HCT116 (cell line): ENCODE measurements around the gene PALB2. TPM values are rescaled to one million over a fixed set of nuclear protein-coding genes. Genes with fewer than 3 reads are reported as not detected.

Experiments used
- ATAC-seq: fragments of 200-7000 bp; cut with Tn5 transposase; 2 replicates; pipeline ENCODE4 v1.9.1; 2020; ENCODE audit warnings: mild to moderate bottlenecking, moderate library complexity
- BruUV-seq: library from RNA; stranded (reverse); fragments of 400-500 nt; replicated peaks from 2 replicates; lab custom pipeline; 2021; lab: Mats Ljungman, UMichigan
- CTCF ChIA-PET: fragments of 300-600 bp; sonication (Branson Sonifier 250); formaldehyde crosslinking; loops from one replicate; lab custom pipeline; 2021; ENCODE audit warnings: antibody characterized with exemption; lab: Charles Lee
- POLR2A ChIA-PET: fragments of 300-600, 350-600 bp; sonication (Branson Sonifier 250); formaldehyde crosslinking; loops from one replicate; lab custom pipeline; 2021; ENCODE audit warnings: antibody characterized with exemption; lab: Charles Lee
- RAD21 ChIA-PET, 2 experiments: fragments of 300-600 bp; sonication (Branson Sonifier 250); formaldehyde crosslinking; loops; one replicate each; lab custom pipeline; 2023; ENCODE audit warnings: low total read pairs in 2 of 2; ENCODE audit not compliant: uncharacterized antibody in 2 of 2, unreplicated experiment in 2 of 2, low non-redundant PET in 1 of 2; lab: Charles Lee
- DNase-seq: peaks from one replicate; pipeline ENCODE4 v3.0.0-alpha.2; 2010; ENCODE audit warnings: low read depth, low spot score
- H2AFZ ChIP-seq: fragments of 200-600 bp; shearing (Covaris generic), sonication (generic); 2 replicates; pipeline ENCODE4 v1.6.1; 2017; ENCODE audit warnings: low read depth, mixed run types, mixed read lengths, antibody characterized with exemption, low read length; ENCODE audit not compliant: poor library complexity, severe bottlenecking
- H3K27ac ChIP-seq: 2 replicates; pipeline ENCODE4 v1.5.1; 2012; ENCODE audit warnings: low read depth, low read length
- H3K27me3 ChIP-seq: fragments of 200-600 bp; sonication (generic); 2 replicates; pipeline ENCODE4 v1.6.1; 2016; ENCODE audit warnings: mixed run types, low read length, mixed read lengths; ENCODE audit not compliant: insufficient read depth
- H3K36me3 ChIP-seq, 2 experiments: fragments of 200-500 bp in 1 of 2; fragments of 200-600 bp in 1 of 2; sonication (Bioruptor generic) in 1 of 2; sonication (generic) in 1 of 2; 2 replicates each; pipeline versions ENCODE4 v1.5.1 to v1.6.1; 2014 to 2016; ENCODE audit warnings: low read length in 2 of 2, inconsistent platforms in 1 of 2, mixed read lengths in 1 of 2, mixed run types in 1 of 2; ENCODE audit not compliant: insufficient read depth in 2 of 2, control insufficient read depth in 1 of 2
- H3K4me1 ChIP-seq, 2 experiments: fragments of 200-600 bp in 1 of 2; sonication (generic) in 1 of 2; 2 replicates each; pipeline versions ENCODE4 v1.5.1 to v1.6.1; 2012 to 2017; ENCODE audit warnings: low read length in 2 of 2, inconsistent platforms in 1 of 2, mild to moderate bottlenecking in 1 of 2, mixed read lengths in 1 of 2, mixed run types in 1 of 2, moderate library complexity in 1 of 2; ENCODE audit not compliant: insufficient read depth in 2 of 2, control insufficient read depth in 1 of 2
- H3K4me2 ChIP-seq: fragments of 200-600 bp; sonication (generic); 2 replicates; pipeline ENCODE4 v1.6.1; 2017; ENCODE audit warnings: mixed run types, low read length, mixed read lengths
- H3K4me3 ChIP-seq, 2 experiments: fragments of 200-600 bp in 1 of 2; sonication (generic) in 1 of 2; replicated peaks in 1 of 2; 2 replicates each; pipeline ENCODE4 v1.5.1; 2011 to 2016; ENCODE audit warnings: low read length in 2 of 2, control low read depth in 1 of 2, low read depth in 1 of 2, mild to moderate bottlenecking in 1 of 2, mixed read lengths in 1 of 2, mixed run types in 1 of 2
- H3K79me2 ChIP-seq: fragments of 200-600 bp; sonication (generic); 2 replicates; pipeline ENCODE4 v1.6.1; 2017; ENCODE audit warnings: mild to moderate bottlenecking, mixed run types, low read length, moderate library complexity, mixed read lengths; ENCODE audit not compliant: insufficient read depth
- H3K9ac ChIP-seq: fragments of 200-600 bp; sonication (generic); 2 replicates; pipeline ENCODE4 v1.6.1; 2016; ENCODE audit warnings: low read length, mixed read lengths
- H3K9me2 ChIP-seq: fragments of 200-600 bp; sonication (generic), shearing (Covaris generic); 2 replicates; pipeline ENCODE4 v1.6.1; 2017; ENCODE audit warnings: mixed run types, mild to moderate bottlenecking, moderate library complexity; ENCODE audit not compliant: insufficient read depth
- H3K9me3 ChIP-seq, 2 experiments: fragments of 200-500 bp in 1 of 2; fragments of 200-600 bp in 1 of 2; sonication (Bioruptor generic) in 1 of 2; sonication (generic) in 1 of 2; 2 replicates each; pipeline ENCODE4 v1.6.1; 2014 to 2017; ENCODE audit warnings: low read length in 2 of 2, mixed read lengths in 2 of 2, inconsistent platforms in 1 of 2, low read depth in 1 of 2, mild to moderate bottlenecking in 1 of 2, mixed run types in 1 of 2, moderate library complexity in 1 of 2; ENCODE audit not compliant: control insufficient read depth in 1 of 2, insufficient read depth in 1 of 2
- H4K20me1 ChIP-seq: fragments of 200-600 bp; sonication (generic), shearing (Covaris generic); 2 replicates; pipeline ENCODE4 v1.6.1; 2017; ENCODE audit warnings: mixed run types, mild to moderate bottlenecking, moderate library complexity; ENCODE audit not compliant: insufficient read depth
- CBX3 ChIP-seq: IDR thresholded peaks from 2 replicates; pipeline ENCODE4 v1.6.1; 2012; ENCODE audit warnings: low read depth
- EZH2phosphoT487 ChIP-seq: fragments of 200-600 bp; IDR thresholded peaks from 2 replicates; pipeline ENCODE4 v1.6.1; 2018; ENCODE audit warnings: antibody characterized with exemption, borderline replicate concordance
- JUND ChIP-seq: IDR thresholded peaks from 2 replicates; pipeline ENCODE4 v1.6.1; 2012
- RAD21 ChIP-seq: IDR thresholded peaks from 2 replicates; pipeline ENCODE4 v1.6.1; 2012; ENCODE audit warnings: low read depth, mild to moderate bottlenecking
- SIN3A ChIP-seq: IDR thresholded peaks from 2 replicates; pipeline ENCODE4 v1.6.1; 2012; ENCODE audit warnings: low read depth
- SP1 ChIP-seq: IDR thresholded peaks from 2 replicates; pipeline ENCODE4 v1.6.1; 2012; ENCODE audit warnings: low read depth
- ZFX ChIP-seq: fragments of 450-650 bp; IDR thresholded peaks from 2 replicates; pipeline ENCODE4 v1.6.1; 2017
- ZNF274 ChIP-seq: fragments of 200-500 bp; sonication (Bioruptor generic); IDR thresholded peaks from 2 replicates; pipeline ENCODE4 v1.6.1; 2014; ENCODE audit warnings: mild to moderate bottlenecking, low read depth, low read length, inconsistent platforms
- intact Hi-C: fragments of 100-400 bp; cut with micrococcal nuclease; formaldehyde crosslinking; loops from 2 replicates; pipeline ENCODE4 v1.10.0; 2022
- total RNA-seq: library from RNA; stranded (reverse); gene quantifications from one replicate; pipeline ENCODE4 v1.2.1, GENCODE V29; 2021; ENCODE audit not compliant: unreplicated experiment
- TF ChIP-seq, protein P1 (sequence below): IDR thresholded peaks from 2 replicates; pipeline ENCODE4 v1.6.1; 2011; ENCODE audit warnings: mild to moderate bottlenecking, low read length, moderate library complexity; ENCODE audit not compliant: insufficient replicate concordance; ENCODE audit errors: extremely low read depth
- TF ChIP-seq, protein P2 (sequence below), 3 experiments: fragments of 200-600 bp in 1 of 3; sonication (generic) in 1 of 3; IDR thresholded peaks in 2 of 3; conservative IDR thresholded peaks in 1 of 3; 2 replicates each; pipeline ENCODE4 v1.5.1; 2012 to 2017; ENCODE audit warnings: low read depth in 2 of 3, low read length in 2 of 3, antibody characterized with exemption in 1 of 3, borderline replicate concordance in 1 of 3, control low read depth in 1 of 3, mild to moderate bottlenecking in 1 of 3, mixed read lengths in 1 of 3, mixed run types in 1 of 3, moderate library complexity in 1 of 3; ENCODE audit not compliant: insufficient read depth in 1 of 3

The PALB2 gene
- total RNA-seq, 1 experiment from 2014 or later = 15.6 TPM

- peak; percentile 24 for ATAC-seq
Observed at GRCh38 chr16:23557779-23558702, 83.1 kb downstream of the PALB2 start.

DNA sequence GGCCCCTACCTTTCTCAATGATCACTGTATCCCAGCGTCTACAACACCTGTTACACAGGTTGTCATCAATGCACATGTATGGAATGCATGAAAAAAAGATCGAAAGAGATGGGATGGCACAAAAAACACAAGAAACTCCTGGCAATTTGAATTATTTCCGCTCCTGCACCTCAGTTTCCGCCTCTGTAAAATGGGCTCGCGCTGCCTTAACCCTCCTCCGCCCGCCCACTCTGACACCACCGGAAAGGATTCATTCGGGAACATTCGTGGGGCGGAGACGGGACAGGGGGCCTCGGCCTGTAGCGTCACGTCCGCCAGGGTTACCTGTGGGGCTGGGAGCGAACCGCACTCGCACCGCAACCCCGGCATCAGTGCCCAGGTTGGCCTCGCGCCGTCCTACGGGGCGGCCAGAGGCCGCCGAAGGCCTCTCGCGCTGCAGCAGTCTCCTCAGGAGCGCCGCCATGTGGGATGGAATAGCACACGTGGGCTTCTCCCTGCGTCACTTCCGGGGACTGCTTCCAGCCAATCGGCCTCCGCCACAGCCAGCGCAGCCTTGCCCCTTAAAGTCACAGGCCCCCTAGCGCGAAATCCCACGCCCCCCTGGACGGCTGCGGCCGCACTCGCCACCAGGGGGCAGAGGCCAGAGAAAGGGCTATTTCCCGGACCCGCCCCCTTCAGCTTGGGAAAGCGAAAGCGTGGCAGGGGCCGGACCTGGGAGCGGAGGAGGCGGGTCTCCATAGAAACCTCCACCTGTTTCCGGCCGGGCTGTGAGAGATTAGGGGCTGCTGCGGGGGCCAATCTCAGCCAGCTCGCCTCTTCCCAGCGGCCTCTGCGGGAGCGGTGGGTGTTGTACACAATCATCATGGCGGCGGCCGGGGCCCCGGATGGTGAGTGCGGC lies 84.0 kb downstream of the PALB2 start, which contains the start of the genes EARS2 and UBFD1:
EARS2 (minus strand) TSS at position 470 of the 898 bp plus-strand sequence; CDS start at position 463, 7 bp downstream.
UBFD1 (plus strand) TSS at position 847 of the 898 bp plus-strand sequence; CDS start at position 863, 16 bp downstream.
- H3K9me2 ChIP-seq = no peaks in the 10 kb centered on the region
- RAD21 ChIA-PET = no interaction called here
- H3K79me2 ChIP-seq = peaks cover 82% of the 10 kb centered on the region
- peak within 1 kb of the TSS; percentile 95 for H3K9ac ChIP-seq
- peak; percentile 97 for DNase-seq
- BruUV-seq = TSS peak; percentile 65
- H3K9me3 ChIP-seq = no peaks in the 10 kb centered on the region
- CTCF ChIA-PET = interaction anchor here (0.6 to 2.5 kb wide), 11 partner anchors 11 to 479 kb away, joined by 3 to 30 read pairs (median 4); partner anchors contain the start of gene NDUFAB1
- H3K4me1 ChIP-seq = peaks cover 9 to 20% of the 10 kb centered on the region in 2 experiments
- H3K27ac ChIP-seq = peak within 1 kb of the TSS; percentile 81
- no peaks in the 10 kb centered on the region for H3K27me3 ChIP-seq
- ATAC-seq = peak; percentile 92
- H2AFZ ChIP-seq = no peak within 1 kb of the TSS
- no peaks in the 10 kb centered on the region for H4K20me1 ChIP-seq
- peak within 1 kb of the TSS; percentile 69 to 73 for H3K4me3 ChIP-seq
- POLR2A ChIA-PET = interaction anchor here (0.7 to 2.2 kb wide), 4 partner anchors 19 to 43 kb away, joined by 3 to 8 read pairs (median 6); partner anchors contain the start of gene NDUFAB1
- intact Hi-C loops = loop anchor here (1.0 to 10.0 kb wide), 5 partner anchors 39 to 978 kb away; partner anchors contain the start of genes DCTN5, NDUFAB1, PALB2 and RBBP6
- peaks cover 29 to 36% of the 10 kb centered on the region in 2 experiments for H3K36me3 ChIP-seq
- H3K4me2 ChIP-seq = peak within 1 kb of the TSS; percentile 81
- TF ChIP-seq CBX3 (peak; percentile 67), EZH2phosphoT487 (no peak), SIN3A (peak; percentile 18; the same call in 1 of the 2 replicates), ZNF274 (no peak), SP1 (peak; percentile 89), JUND (0 out of 2 replicates have a peak, but pooled peaks have one; percentile 18), RAD21 (peak; percentile 57)
- TF ChIP-seq, protein P1, sequence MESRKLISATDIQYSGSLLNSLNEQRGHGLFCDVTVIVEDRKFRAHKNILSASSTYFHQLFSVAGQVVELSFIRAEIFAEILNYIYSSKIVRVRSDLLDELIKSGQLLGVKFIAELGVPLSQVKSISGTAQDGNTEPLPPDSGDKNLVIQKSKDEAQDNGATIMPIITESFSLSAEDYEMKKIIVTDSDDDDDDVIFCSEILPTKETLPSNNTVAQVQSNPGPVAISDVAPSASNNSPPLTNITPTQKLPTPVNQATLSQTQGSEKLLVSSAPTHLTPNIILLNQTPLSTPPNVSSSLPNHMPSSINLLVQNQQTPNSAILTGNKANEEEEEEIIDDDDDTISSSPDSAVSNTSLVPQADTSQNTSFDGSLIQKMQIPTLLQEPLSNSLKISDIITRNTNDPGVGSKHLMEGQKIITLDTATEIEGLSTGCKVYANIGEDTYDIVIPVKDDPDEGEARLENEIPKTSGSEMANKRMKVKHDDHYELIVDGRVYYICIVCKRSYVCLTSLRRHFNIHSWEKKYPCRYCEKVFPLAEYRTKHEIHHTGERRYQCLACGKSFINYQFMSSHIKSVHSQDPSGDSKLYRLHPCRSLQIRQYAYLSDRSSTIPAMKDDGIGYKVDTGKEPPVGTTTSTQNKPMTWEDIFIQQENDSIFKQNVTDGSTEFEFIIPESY = no peak
- TF ChIP-seq, protein P2, sequence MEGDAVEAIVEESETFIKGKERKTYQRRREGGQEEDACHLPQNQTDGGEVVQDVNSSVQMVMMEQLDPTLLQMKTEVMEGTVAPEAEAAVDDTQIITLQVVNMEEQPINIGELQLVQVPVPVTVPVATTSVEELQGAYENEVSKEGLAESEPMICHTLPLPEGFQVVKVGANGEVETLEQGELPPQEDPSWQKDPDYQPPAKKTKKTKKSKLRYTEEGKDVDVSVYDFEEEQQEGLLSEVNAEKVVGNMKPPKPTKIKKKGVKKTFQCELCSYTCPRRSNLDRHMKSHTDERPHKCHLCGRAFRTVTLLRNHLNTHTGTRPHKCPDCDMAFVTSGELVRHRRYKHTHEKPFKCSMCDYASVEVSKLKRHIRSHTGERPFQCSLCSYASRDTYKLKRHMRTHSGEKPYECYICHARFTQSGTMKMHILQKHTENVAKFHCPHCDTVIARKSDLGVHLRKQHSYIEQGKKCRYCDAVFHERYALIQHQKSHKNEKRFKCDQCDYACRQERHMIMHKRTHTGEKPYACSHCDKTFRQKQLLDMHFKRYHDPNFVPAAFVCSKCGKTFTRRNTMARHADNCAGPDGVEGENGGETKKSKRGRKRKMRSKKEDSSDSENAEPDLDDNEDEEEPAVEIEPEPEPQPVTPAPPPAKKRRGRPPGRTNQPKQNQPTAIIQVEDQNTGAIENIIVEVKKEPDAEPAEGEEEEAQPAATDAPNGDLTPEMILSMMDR (IDR thresholded peaks at IDR 0.05 in 2 of 3, conservative IDR thresholded peaks at IDR 0.05 in 1 of 3; ENCODE audit: borderline replicate concordance in 1 of 3, insufficient read depth in 1 of 3, low read depth in 2 of 3, low read length in 2 of 3) = peak; percentile 79 to 94 (median 89)

More at GRCh38 chr16:23557779-23558702, 83.1 kb downstream of the PALB2 start:
- Histone ChIP-seq H2AFZ (no peak overlapping the region), H3K4me2 (peak overlapping the region; percentile 81), H3K4me3 (peak overlapping the region; percentile 69 to 73), H3K9me2 (no peaks in the 10 kb centered on the region), H3K27me3 (no peaks in the 10 kb centered on the region), H4K20me1 (no peaks in the 10 kb centered on the region), H3K9me3 (no peaks in the 10 kb centered on the region), H3K27ac (peak overlapping the region; percentile 81), H3K4me1 (peaks cover 9 to 20% of the 10 kb centered on the region in 2 experiments)
- ChIA-PET CTCF (interaction anchor here (0.6 to 2.5 kb wide), 10 partner anchors 12 to 479 kb away, joined by 3 to 30 read pairs (median 4); partner anchors contain the start of gene NDUFAB1), POLR2A (interaction anchor here (0.7 to 2.2 kb wide), 4 partner anchors 20 to 44 kb away, joined by 3 to 8 read pairs (median 6); partner anchors contain the start of gene NDUFAB1), RAD21 (no interaction called here)
- BruUV-seq = no TSS peak
- no peak for DNase-seq
- no peak for TF ChIP-seq SP1
- TF ChIP-seq ZFX = peak; percentile 80
- TF ChIP-seq, all 23 proteins: peak for 1
- H3K36me3 ChIP-seq = peaks cover 30 to 38% of the 10 kb centered on the region in 2 experiments
- peak overlapping the region; percentile 95 for H3K9ac ChIP-seq
- peaks cover 91% of the 10 kb centered on the region for H3K79me2 ChIP-seq
- intact Hi-C loops = loop anchor here (1.0 to 10.0 kb wide), 5 partner anchors 38 to 977 kb away; partner anchors contain the start of genes DCTN5, NDUFAB1, PALB2 and RBBP6
